GM18498 (cell line): ENCODE data around the gene PERP.
"Not testable (repeated sequence)": the region's sequence is repeated elsewhere in the genome, so short reads cannot be mapped to it uniquely, and the experiment has no call there.

ENCODE experiments used
- ATAC-seq: cut with Tn5 transposase; IDR thresholded peaks from one replicate; pipeline ENCODE4 v1.9.1; 2021; ENCODE audit warnings: mild to moderate bottlenecking, moderate library complexity; ENCODE audit not compliant: unreplicated experiment

Gene PERP

DNA sequence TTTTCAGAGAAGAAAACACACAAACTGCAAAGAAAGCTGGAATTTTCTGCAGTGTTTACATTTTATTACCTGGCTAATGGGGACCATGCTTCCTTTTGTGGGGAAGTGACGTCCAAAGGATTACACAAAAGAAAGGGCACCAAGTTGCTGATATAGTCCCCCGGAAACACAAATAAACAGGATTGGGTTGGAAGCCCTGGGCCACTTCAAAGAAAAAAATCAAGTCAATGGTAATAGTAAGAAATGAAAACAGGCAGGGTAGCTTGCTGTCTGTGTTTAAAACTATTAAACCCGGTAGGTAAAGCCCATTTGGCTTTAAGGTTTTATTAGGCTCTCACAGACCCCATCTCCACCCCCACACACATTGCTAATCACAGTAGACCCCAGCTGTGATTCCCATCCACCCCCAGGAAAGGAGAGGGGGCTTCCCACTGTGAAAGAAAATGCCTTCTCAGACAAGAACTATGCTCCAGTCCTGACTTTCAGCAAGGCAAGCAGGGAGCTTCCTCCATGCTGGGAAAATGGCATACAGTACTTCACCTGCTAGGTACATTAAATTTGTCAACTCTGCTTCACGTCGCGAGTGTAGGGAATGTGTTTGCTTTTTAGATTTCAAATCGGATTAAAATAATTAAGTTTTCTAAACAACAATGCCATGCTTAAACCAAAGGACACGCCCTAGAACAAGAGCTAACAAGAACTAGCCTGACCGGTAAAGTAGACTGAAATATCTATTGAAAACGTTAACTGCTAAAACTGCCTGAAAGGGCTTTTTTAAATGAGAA is 1.1 kb downstream of the PERP start:
- no peak for ATAC-seq

DNA sequence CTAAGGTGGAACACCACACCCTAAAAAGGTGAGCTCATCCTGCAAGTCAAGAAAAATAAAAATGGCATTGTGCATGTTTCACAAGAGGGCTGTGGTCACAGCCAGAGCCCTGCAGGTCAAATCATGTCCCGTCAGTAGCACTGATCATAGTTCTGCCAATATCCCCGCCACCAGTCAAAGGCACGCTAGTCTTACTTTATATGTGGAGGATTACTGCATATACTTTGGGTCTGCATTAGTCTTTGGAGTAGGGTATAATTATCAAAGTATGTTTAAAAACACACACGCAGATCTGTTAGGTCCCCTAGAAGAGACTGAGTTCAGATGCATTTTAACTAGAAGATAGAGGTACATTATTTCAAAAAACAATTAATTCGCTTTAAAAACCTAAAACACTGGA is 1.8 kb downstream of the PERP start:
- no peak for ATAC-seq

DNA sequence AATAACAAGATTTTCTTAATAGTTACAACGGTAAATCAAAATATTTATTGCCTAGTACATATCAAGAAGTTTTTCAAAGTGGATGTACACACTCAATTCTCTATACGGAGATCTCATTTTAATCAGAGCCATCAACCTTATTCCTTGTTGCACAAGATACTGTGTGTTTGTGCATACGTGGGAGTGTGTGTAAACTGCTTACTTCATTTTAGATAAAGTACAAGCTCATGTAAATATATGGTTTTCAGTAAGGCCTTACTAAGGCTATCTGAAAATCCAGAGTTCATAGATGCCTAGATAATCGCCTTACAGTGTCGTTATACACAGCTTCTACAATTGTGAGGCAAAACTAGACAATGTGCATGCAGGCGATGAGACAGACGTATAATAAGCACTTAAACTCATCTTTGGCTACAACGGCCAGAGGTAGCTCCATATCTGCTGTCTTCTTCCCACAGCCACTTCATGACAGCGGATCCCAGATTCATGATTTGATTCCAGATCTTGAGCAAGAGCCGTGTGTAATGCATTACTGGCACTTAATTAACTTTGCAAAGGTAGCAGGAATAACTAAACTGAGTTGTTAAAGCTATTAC is 2.5 kb downstream of the PERP start:
- ATAC-seq, result no peak

DNA sequence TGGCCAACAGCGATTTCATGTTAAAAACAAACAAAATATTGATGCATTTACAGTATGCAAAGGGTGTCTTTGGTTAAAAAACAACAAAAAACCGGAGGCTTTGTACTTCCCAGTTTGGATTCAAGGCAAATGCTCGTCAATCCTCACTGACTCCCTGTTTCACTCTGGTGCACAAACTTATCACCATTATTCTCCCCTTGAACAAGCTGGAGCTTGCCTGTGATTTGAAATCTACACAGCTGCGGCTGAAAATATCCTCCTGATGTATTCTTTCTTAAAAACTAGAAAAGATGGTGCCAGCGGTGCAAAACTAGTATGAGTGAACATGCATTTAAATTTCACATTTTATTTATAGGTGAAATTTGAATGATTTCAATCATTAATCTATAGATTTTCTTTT is 3.3 kb downstream of the PERP start:
- ATAC-seq, result no peak

DNA sequence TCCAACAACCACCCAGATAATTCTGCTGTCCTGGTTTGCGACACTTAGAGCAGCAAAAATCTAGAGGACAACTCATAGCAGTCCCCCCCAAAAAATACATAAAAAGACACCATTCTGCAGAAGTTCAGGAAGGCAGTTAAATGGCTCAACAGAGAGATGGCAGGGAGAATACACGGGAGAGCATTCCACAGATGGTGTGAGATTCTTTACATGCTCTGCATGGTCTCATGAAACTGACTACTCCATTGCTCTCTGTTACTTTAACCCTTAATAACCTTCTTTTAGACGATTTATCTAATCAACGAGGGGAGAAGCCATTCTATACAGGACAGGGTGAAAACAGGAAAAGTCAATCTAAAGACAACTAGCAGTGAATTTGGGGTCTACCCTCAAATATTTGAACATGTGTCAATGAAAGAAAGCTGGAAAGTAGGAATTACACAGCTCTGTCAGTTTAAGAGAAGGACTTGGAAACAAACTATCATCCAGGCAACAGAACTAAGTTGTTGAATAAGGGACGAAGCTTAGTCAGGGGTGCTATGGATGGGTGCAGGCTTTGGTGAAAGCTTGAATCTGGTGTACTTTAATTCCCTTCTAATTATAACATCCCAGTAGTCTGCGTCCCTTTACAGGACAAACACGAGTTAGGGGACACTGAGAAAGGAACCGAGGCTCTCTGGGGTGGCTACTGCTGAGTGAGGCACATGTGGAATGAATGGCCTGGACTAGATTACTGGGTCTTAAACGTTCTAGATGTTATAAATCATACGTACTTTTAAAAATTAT is 5.1 kb downstream of the PERP start:
- no peak for ATAC-seq

DNA sequence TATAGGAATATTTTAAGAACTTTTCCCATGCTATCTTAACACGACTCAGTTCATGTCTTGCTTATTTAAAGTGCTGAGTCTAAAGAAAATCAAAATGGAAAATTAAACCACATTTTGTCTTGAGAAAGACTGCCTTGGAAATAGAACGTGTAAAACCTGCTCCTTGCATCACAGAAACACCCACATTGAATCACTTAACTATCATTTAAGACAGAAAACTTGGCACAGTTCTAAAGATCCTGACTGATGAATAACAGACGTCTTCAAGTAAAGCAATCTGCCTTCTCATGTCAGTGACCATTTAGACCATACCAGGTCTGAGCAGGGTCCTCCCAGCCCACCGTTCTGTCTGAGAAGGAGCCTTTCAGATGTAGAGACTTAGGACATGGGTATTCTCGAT is 7.4 kb downstream of the PERP start:
- ATAC-seq, result no peak

DNA sequence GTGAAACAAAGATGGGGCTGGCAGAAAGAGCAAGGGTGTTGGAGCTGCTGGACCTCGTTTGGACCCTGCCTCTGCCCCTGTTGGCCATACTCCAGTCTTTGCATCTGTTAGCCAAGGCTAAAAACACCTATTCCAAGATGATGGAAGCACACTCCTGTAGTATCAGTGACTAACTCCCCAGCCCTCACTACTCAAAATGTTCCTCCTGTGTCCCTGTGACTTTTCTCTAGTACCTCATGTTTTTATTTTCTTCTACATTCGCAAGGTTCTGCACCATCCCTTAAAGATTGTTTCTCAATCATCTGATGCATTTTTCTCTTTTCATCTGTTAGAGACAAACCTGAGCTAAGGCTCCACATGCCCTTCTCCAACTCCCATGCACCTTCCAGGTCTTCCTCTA is 8.9 kb downstream of the PERP start:
- no peak for ATAC-seq

DNA sequence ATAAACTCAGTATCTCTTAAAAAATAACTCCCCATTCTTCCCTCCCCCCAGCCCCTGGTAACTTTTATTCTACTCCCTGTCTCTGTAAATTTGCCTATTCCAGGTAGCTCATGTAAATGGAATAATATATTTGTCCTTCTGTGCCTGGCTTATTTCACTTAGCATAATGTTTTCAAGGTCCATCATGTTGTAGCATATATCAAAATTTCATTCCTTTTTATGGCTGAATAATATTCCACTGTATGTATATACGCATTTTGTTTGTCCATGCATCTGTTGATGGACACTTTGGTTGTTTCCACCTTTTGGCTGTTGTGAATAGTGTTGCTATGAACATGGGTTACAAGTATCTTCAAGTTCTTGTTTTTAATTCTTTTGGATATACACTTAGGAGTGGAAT is 13.0 kb downstream of the PERP start:
- ATAC-seq, result no peak

DNA sequence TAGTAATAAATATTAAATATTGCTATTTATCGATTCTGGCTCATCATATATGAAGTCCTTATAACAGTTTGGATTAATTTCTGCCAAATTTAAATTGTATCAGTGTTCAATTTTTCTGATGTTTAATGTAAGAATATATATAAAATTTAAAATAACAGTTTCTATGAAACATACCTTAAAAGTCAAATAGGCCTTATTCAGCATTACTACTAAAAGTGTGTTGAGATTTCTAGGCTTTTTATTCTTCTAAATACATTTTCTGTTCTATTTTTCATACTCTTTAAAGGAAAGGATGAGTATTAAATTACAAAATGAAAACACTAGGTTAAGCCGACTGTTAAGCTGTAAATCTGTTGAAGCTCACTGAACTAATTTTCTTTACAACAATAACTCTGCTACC is 13.6 kb downstream of the PERP start:
- ATAC-seq, result no peak

DNA sequence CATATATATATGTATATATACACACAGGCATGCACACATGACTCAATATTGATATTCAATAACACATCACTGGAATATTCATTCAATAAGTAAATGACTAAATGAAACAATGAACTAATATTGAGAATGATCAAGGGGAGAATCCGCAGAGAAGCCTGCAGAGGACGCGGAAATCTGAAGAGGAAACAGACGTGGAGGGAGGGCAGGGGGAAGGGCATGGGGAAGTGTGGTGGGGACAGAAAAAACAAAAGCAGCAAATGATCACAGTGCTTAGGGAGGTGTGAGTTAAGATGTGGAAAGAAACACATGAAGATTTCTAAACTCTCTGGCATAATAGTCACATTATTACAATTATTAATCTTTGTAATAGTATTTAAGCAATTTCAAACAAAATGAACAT is 14.5 kb downstream of the PERP start:
- no peak for ATAC-seq

DNA sequence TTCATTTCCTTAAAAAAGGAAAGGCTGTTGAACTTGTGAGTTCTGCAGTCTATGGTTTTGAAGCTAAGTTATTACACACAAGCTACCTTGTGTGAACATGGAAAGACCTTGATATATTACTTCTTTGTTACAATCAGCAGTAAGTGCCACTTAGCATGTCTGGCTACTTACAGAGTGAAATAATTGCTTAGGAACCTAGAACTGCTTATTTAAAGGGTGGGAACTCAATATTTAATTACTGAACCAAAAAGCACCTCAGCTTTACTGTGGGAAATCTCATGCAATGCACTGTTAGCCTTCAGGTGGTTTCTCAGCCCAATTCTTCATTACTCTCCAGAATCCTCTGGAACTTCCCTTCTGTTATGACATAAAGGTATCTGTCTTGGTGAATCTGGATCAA is 17.9 kb downstream of the PERP start:
- ATAC-seq, result no peak

DNA sequence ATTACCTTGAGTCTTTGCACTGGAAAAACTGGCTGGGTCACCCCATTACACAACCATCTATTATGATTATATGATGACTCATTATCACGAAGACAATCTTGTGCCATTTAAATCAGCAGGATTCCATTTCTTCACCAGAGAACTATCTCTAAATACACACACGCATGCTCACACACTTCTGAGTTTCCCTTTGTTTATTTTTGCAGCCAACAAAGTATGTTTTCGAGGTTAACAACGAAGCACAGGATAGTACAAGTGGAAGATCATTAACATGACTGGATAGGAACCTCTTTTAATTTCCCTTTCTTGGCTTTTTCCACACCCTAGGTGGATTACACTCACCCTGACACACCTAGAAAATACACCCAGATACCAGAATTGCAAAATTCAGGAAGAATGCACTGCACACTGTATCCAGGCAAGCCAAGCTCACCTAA is 18.9 kb downstream of the PERP start:
- no peak for ATAC-seq

DNA sequence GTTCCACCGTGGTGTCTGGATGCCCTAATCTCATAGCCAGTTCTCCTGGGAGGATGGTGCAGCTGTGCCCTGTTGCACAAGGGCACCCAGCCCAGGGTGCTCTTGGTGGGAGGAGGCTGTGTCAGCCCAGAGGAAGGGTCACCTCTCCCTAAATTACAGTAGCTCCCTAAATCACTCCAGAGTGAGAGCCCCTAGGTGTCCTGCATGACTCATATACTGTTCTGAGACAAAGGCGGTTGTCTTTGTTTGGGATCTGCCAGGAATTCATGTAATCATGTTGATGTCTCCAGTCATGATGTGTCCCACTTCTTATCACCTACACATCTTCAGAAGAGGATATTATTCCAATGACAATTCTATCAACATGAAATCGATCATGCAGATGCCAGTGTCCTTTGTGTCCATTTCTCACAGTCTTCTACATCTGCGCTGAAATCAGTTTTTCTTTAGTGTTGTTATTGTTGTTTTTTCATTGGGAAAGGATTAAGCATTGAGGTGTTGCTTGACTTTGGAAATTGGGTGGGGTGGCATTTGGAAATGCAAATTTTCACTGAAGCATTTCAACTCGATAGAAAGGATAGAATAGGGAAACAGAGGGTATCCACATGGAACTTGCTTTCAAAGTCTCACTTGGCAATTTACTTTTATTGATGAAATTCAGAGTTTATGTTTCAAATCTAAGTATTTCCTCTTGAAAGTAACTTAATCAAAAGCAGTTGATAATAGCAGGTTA is 19.5 kb downstream of the PERP start:
- ATAC-seq, result no peak

DNA sequence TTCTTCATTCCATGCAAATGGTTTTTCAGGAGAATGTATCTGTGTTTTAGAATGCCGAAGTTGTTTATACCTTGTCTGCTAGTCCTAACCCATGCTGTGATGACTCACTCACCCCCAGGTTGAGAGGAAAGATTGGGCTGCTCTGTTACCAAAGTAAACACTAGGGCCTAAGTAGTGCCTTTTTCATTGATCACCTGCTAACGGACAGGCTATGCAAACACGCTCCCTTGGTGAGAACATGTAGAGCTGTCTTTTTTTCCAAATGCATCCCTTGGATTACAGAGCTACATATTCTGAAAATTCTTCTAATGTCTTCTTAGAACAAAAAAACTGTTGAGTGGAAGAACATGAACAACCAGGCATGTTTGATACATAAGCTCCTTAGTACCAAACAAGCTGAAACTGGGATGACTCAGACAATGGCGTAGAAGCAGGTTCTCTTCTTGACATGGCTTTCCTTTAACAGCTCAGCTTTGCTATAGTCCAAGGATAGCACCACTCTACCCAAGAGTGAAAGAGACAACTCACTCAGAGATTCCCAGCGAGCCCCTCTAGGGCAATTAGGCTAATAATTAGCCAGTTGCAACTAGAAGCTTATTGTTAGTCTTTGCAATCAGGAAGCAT is 20.5 kb downstream of the PERP start:
- ATAC-seq, result no peak

DNA sequence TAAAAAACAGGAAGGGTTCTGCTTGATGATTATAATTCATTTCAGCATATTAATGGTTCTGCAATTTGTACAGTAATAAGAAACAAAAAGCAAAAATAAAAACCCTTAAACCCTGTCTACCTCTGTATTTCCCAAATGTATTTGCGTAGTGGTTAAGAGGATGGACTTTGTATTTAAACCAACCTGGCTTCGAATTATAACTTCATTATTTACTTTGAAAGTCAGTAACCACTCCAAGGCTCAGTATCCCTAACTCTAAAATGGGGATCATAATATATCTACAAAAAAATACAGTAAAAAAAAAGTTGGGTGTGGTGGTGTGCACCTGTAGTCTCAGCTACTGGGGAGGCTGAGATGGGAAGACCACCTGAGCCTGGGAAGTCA is 21.4 kb downstream of the PERP start:
- no peak for ATAC-seq

DNA sequence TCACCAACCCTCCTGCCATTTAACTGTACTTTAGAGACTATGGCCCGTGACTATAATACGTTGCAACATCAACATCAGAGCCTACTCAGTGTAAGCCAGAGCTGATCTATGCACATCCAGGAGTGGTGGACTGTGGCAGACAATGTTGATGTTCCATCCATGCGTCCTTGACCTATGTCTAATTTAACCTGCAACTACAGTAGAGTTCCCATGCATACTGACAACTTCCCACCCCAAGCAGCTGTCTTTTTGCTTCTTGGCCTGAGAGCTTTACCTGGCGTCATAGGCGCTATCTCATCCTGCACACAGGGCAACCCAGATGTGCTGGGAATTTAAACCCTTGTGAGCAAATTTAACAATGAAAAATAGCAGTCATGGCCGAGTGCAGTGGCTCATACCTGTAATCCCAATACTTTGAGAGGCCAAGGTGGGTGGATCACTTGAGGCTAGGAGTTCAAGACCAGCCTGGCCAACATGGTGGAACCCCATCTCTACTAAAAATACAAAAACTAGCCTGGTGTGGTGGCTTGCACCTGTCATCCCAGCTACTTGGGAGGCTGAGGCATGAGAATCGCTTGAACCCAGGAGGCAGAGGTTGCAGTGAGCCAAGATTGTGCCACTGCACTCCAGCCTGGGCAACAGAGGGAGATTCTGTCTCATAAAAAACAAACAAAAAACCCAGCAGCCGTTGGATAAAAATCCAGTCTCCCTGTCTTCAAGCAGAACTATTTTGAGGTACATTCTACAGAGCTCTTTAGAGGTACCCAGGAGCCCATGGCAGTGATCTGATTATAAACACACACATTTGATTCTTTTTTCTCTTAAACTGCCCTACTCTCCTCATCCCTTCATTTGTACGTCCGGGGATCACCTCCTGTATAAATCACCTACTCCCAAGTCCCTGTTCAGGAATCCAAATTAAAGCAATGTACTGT is 22.0 kb downstream of the PERP start:
- ATAC-seq, result no peak

DNA sequence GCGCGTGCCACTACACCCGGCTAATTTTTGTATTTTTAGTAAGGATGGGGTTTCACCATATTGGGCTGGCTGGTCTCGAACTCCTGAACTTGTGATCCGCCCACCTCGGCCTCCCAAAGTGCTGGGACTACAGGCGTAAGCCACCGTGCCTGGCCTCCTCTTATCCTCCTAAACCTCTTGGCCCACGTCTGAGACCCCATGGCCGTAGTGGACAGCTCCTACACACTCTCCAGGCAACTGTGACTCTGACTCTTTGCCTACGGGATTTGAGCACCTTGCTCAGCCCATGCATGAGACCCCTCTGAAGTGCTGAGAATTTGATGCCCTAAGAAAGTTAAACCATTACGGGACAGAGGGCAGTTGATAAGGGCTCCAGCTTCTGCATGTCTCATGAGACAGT is 25.0 kb downstream of the PERP start:
- ATAC-seq, result no peak

DNA sequence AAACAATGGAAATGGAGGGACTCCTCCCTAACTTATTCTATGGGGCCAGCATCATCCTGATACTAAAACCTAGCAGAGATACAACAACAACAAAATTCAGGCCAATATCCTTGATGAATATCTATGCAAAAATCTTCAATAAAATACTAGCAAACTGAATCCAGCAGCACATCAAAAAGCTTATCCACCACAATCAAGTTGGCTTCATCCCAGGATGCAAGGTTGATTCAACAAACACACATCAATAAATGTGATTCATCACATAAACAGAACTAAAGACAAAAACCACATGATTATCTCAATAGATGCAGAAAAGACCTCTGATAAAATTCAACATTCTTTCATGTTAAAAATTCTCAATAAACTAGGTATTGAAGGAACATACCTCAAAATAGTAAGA is 27.7 kb downstream of the PERP start:
- ATAC-seq, result not testable (repeated sequence)

DNA sequence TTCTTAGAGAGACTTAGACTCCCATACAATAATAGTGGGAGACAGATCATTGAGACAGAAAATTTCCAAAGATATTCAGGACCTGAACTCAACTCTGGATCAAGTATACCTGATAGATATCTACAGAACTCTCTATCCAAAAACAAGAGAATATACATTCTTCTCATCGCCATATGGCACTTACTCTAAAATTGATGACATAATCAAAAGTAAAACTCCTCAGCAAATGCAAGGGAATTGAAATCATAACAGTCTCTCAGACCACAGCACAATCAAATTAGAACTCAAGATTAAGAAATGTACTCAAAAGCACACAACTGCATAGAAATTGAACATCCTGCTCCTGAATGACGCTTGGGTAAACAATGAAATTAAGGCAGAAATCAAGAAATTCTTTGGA is 28.7 kb downstream of the PERP start:
- ATAC-seq, result no peak

DNA sequence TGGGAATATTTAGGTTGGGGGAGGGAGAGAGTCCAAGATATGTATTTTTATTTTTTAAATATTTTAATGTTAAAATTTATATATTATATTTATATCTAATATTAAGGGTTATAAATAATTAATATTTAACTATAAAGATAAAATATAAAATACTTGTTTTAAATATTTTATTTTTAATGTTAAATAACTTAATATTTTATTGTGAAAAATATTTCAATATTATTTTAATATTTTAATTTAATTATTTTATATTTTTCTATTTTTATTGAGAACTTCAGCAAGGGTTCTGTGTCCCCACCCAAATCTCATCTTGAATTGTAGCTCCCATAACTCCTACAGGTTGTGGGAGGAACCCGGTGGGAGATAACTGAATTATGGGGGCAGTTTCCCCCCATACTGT is 34.0 kb downstream of the PERP start:
- no peak for ATAC-seq
